ENCODE data around the gene CHST11.

The CHST11 gene

DNA sequence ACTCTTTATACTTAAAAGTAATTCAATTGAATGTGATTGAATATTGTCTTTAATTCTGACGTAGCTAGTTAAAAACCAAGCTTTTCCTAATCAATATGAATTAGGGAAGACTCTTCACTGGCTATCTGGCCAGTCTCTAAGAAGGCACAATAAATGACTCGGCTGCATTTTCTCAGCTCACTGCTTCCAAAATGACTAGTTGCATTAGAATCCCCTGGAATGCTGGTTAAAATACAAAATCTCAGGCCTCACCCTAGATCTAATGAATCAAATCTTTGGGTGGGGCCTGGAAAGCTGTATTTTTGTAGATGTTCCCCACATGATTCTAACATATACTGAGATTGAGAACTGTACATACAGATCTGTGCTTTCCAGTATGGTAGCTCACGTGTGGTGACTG is 242.1 kb downstream of the CHST11 start:
- peaks cover 11% of the 10 kb centered on the region for H3K4me1 ChIP-seq (ENCODE audit: insufficient read depth, insufficient read length)
- H3K9ac ChIP-seq (ENCODE audit: insufficient read length, low read depth), result no peak overlapping the region
- no peaks in the 10 kb centered on the region for H3K9me3 ChIP-seq (ENCODE audit: insufficient read depth, low read length)
- no peaks in the 10 kb centered on the region for H3K27me3 ChIP-seq (ENCODE audit: insufficient read depth, insufficient read length)
- H3K36me3 ChIP-seq (ENCODE audit: insufficient read depth, insufficient read length, low read length), result no peaks in the 10 kb centered on the region
- no peak for TF ChIP-seq ZNF274 (IDR thresholded peaks at IDR 0.05; ENCODE audit: low read depth, low read length)
- TF ChIP-seq YY1 (IDR thresholded peaks at IDR 0.05; ENCODE audit: insufficient read depth, insufficient read length), result no peak
- TF ChIP-seq SUZ12 (IDR thresholded peaks at IDR 0.05; ENCODE audit: extremely low read depth, insufficient read depth, insufficient read length), result no peak
- H3K4me3 ChIP-seq (ENCODE audit: insufficient read length, low read depth), result no peak overlapping the region
- no peak for DNase-seq (ENCODE audit: low read depth, low spot score)

DNA sequence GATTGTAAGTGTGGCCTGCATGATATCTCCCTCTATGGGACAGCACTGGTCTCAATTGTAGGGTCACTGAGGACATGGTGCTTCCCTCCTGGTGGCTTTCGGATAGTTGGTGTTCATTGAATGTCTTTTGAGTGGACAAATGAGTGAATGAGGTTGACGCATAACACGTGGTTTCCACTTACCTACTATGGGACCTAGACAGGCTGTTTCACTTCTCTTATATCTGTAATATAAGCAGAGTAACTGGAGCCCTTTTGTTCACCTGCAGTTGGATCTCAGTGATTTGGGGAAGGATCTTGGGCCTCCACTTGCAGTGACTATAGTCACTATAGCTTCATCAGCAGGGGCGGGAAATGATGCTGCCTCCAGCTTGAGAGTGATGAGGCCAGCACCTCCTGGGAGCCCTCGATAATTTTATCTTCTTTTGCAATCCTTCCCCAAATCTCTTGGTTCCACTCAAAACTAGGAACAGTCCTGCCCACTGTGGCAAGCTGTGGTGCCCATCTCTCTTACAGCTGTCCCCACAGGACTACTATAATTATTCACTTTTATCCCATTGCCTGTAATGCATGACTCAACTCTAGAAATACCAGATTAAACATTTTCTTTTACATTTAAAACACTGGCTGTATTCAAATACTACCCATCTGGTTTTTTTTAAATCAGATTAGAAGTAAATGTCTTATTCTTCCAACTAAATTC is 242.9 kb downstream of the CHST11 start:
- H3K36me3 ChIP-seq (ENCODE audit: insufficient read depth, insufficient read length, low read length), result no peaks in the 10 kb centered on the region
- H3K4me3 ChIP-seq (ENCODE audit: insufficient read length, low read depth), result no peak overlapping the region
- DNase-seq (ENCODE audit: low read depth, low spot score), result no peak

DNA sequence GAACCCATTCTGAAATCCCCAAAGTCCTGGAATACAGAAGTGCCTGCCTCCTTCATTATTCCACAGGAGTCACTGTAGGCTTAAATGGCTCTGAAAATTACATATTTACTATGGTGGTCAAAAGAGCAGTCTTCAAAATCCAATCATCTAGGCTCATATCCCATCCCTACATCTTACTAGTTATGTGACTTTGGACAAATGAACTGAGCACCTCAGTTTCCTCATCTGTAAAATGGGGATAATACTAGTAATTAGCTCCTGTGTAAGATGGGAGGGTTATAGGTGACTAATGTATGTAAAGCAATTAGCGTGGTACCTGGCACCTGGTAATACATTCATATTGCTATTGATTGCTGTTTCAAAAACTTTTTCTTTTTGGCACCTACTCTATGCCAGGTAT is 243.6 kb downstream of the CHST11 start:
- no peak for DNase-seq (ENCODE audit: low read depth, low spot score)
- H3K9ac ChIP-seq (ENCODE audit: insufficient read length, low read depth), result no peak overlapping the region
- H3K9me3 ChIP-seq (ENCODE audit: insufficient read depth, low read length), result no peaks in the 10 kb centered on the region
- TF ChIP-seq YY1 (IDR thresholded peaks at IDR 0.05; ENCODE audit: insufficient read depth, insufficient read length), result no peak
- TF ChIP-seq SUZ12 (IDR thresholded peaks at IDR 0.05; ENCODE audit: extremely low read depth, insufficient read depth, insufficient read length), result no peak
- no peak for TF ChIP-seq ZNF274 (IDR thresholded peaks at IDR 0.05; ENCODE audit: low read depth, low read length)
- no peaks in the 10 kb centered on the region for H3K27me3 ChIP-seq (ENCODE audit: insufficient read depth, insufficient read length)
- peaks cover 10% of the 10 kb centered on the region for H3K4me1 ChIP-seq (ENCODE audit: insufficient read depth, insufficient read length)
- no peak overlapping the region for H3K4me3 ChIP-seq (ENCODE audit: insufficient read length, low read depth)
- H3K36me3 ChIP-seq (ENCODE audit: insufficient read depth, insufficient read length, low read length), result no peaks in the 10 kb centered on the region

More for the DNA sequence above, 242.9 kb downstream of the CHST11 start:
- H3K27me3 ChIP-seq (ENCODE audit: insufficient read depth, insufficient read length), result no peaks in the 10 kb centered on the region
- no peaks in the 10 kb centered on the region for H3K9me3 ChIP-seq (ENCODE audit: insufficient read depth, low read length)
- no peak overlapping the region for H3K9ac ChIP-seq (ENCODE audit: insufficient read length, low read depth)
- H3K4me1 ChIP-seq (ENCODE audit: insufficient read depth, insufficient read length), result peaks cover 10% of the 10 kb centered on the region
- TF ChIP-seq YY1 (IDR thresholded peaks at IDR 0.05; ENCODE audit: insufficient read depth, insufficient read length) (no peak), ZNF274 (IDR thresholded peaks at IDR 0.05; ENCODE audit: low read depth, low read length) (no peak), SUZ12 (IDR thresholded peaks at IDR 0.05; ENCODE audit: extremely low read depth, insufficient read depth, insufficient read length) (no peak)

DNA sequence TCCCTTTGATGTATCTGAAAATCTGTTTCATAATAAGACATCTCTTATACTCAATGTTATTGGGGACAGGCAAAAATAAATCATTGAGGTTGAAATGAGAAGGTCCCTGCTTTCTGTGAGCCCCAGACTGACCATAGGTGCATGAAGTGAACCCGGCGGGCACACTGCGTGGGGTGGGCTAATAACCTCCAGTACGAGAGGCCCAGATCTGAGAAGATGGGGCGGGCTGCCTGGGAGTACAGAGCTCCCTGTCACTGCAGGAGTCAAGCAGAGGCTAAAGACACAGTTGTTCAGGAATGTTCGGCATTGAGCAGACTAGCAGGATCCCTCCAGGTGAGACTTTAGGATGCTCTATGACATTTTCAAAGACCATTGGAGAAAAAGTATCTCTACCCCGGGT is 244.6 kb downstream of the CHST11 start:
- no peaks in the 10 kb centered on the region for H3K9me3 ChIP-seq (ENCODE audit: insufficient read depth, low read length)
- DNase-seq (ENCODE audit: low read depth, low spot score), result no peak
- no peak overlapping the region for H3K9ac ChIP-seq (ENCODE audit: insufficient read length, low read depth)
- H3K4me3 ChIP-seq (ENCODE audit: insufficient read length, low read depth), result no peak overlapping the region
- no peaks in the 10 kb centered on the region for H3K36me3 ChIP-seq (ENCODE audit: insufficient read depth, insufficient read length, low read length)
- no peaks in the 10 kb centered on the region for H3K27me3 ChIP-seq (ENCODE audit: insufficient read depth, insufficient read length)
- H3K4me1 ChIP-seq (ENCODE audit: insufficient read depth, insufficient read length), result peaks cover 10% of the 10 kb centered on the region
- no peak for TF ChIP-seq SUZ12 (IDR thresholded peaks at IDR 0.05; ENCODE audit: extremely low read depth, insufficient read depth, insufficient read length)
- no peak for TF ChIP-seq ZNF274 (IDR thresholded peaks at IDR 0.05; ENCODE audit: low read depth, low read length)
- TF ChIP-seq YY1 (IDR thresholded peaks at IDR 0.05; ENCODE audit: insufficient read depth, insufficient read length), result no peak

DNA sequence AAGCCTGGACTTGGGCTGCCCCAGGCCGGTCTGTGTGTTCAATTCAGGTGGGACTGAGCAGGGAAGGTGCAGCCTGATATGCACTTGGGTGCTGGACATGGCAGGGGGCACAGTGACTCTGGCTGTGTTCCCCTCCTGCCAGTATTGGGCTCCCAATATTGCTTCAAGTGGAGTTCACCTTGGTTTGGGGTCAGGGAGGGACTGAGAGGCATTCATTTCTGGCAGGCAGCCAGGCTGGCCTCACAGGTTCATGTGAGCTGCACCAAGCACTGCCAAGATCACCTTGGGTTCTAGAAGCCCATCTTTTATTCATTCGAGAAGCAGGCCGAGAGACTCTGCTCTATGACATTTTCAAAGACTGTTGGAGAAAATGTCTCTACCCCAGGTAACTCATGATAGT is 245.0 kb downstream of the CHST11 start:
- no peak overlapping the region for H3K4me3 ChIP-seq (ENCODE audit: insufficient read length, low read depth)
- no peak for DNase-seq (ENCODE audit: low read depth, low spot score)
- no peaks in the 10 kb centered on the region for H3K9me3 ChIP-seq (ENCODE audit: insufficient read depth, low read length)
- no peaks in the 10 kb centered on the region for H3K36me3 ChIP-seq (ENCODE audit: insufficient read depth, insufficient read length, low read length)
- no peaks in the 10 kb centered on the region for H3K27me3 ChIP-seq (ENCODE audit: insufficient read depth, insufficient read length)
- peaks cover 10% of the 10 kb centered on the region for H3K4me1 ChIP-seq (ENCODE audit: insufficient read depth, insufficient read length)
- TF ChIP-seq YY1 (IDR thresholded peaks at IDR 0.05; ENCODE audit: insufficient read depth, insufficient read length) (no peak), SUZ12 (IDR thresholded peaks at IDR 0.05; ENCODE audit: extremely low read depth, insufficient read depth, insufficient read length) (no peak), ZNF274 (IDR thresholded peaks at IDR 0.05; ENCODE audit: low read depth, low read length) (no peak)
- H3K9ac ChIP-seq (ENCODE audit: insufficient read length, low read depth), result no peak overlapping the region

DNA sequence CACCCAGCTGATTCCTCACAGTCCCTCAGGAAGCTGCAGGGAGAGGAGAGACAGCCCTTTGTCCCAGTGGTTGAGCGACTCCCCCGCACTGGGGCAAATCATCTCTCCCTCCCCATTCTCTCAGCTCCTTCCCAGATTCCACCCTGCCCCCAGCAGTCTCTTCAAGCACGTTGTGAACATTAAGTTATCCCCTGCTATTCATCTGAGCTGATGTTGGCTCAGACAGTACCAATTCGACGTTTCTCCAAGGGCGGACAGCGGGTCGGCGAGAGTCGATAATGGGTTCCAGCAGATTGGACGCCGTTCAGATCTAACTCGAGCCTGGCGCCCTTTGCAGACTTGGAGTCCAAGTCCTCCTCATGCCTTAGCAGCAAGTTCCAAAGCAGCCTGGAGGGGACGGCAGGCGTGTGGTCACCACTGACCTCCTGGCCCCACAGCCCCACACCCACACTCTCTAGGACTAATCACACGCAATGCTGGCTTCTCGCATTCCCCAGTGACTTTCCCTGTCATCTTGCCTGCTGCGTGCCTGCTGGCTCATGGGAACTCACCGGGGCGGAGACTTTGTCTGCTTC is 245.9 kb downstream of the CHST11 start:
- no peaks in the 10 kb centered on the region for H3K36me3 ChIP-seq (ENCODE audit: insufficient read depth, insufficient read length, low read length)
- H3K4me1 ChIP-seq (ENCODE audit: insufficient read depth, insufficient read length), result peaks cover 11% of the 10 kb centered on the region
- H3K4me3 ChIP-seq (ENCODE audit: insufficient read length, low read depth), result no peak overlapping the region
- TF ChIP-seq ZNF274 (IDR thresholded peaks at IDR 0.05; ENCODE audit: low read depth, low read length) (no peak), SUZ12 (IDR thresholded peaks at IDR 0.05; ENCODE audit: extremely low read depth, insufficient read depth, insufficient read length) (no peak)
- no peaks in the 10 kb centered on the region for H3K9me3 ChIP-seq (ENCODE audit: insufficient read depth, low read length)
- DNase-seq (ENCODE audit: low read depth, low spot score), result no peak
- no peak overlapping the region for H3K9ac ChIP-seq (ENCODE audit: insufficient read length, low read depth)
- no peaks in the 10 kb centered on the region for H3K27me3 ChIP-seq (ENCODE audit: insufficient read depth, insufficient read length)

DNA sequence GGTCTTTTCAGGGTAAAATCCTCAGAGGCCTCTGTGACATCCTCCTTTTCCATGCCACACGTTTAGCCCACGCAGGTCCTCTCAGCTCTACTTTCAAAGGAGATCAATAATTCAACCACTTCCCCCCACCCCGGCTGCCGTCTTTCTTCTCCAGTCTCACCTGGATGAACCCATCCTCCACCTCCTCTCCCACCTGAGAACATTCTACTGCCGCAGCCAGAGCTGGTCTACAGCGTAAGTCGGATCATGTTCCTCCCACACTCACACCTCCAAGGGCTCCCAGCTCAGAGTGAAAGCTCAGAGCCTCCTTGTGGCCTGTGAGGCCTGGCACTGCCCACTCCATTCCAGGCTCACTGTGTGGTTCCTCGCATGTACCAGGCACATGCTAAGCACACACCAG is 246.6 kb downstream of the CHST11 start:
- H3K9me3 ChIP-seq (ENCODE audit: insufficient read depth, low read length), result no peaks in the 10 kb centered on the region
- no peaks in the 10 kb centered on the region for H3K27me3 ChIP-seq (ENCODE audit: insufficient read depth, insufficient read length)
- H3K4me3 ChIP-seq (ENCODE audit: insufficient read length, low read depth), result no peak overlapping the region
- no peak for DNase-seq (ENCODE audit: low read depth, low spot score)
- H3K9ac ChIP-seq (ENCODE audit: insufficient read length, low read depth), result no peak overlapping the region
- H3K36me3 ChIP-seq (ENCODE audit: insufficient read depth, insufficient read length, low read length), result no peaks in the 10 kb centered on the region
- no peak for TF ChIP-seq ZNF274 (IDR thresholded peaks at IDR 0.05; ENCODE audit: low read depth, low read length)
- TF ChIP-seq YY1 (IDR thresholded peaks at IDR 0.05; ENCODE audit: insufficient read depth, insufficient read length), result no peak
- no peak for TF ChIP-seq SUZ12 (IDR thresholded peaks at IDR 0.05; ENCODE audit: extremely low read depth, insufficient read depth, insufficient read length)
- peaks cover 15% of the 10 kb centered on the region for H3K4me1 ChIP-seq (ENCODE audit: insufficient read depth, insufficient read length)

Measured in NT2/D1 (cell line).